Stimulated activated CD8-positive, alpha-beta memory T cell treated with anti-CD3 and anti-CD28 coated beads, Interleukin-12 subunit alpha, Interleukin-12 subunit beta, amount 100 ng/mL, for 4 hours (primary cell): ENCODE results near the gene R3HDM4.
"Not testable (repeated sequence)": the region's sequence is repeated elsewhere in the genome, so short reads cannot be mapped to it uniquely, and the experiment has no call there.

ENCODE experiments used
- DNase-seq: peaks from one replicate; pipeline ENCODE4 v3.0.0-alpha.2; 2020; ENCODE audit warnings: low read depth

R3HDM4 gene

GRCh38 chr19:911197-912033 lies 1.6 kb downstream of the R3HDM4 start:
- no peak for DNase-seq

- DNase-seq = no peak
Observed at GRCh38 chr19:907183-907853, 5.7 kb downstream of the R3HDM4 start.

- DNase-seq = no peak
Observed at GRCh38 chr19:906480-906879, 6.5 kb downstream of the R3HDM4 start.

- no peak for DNase-seq
Observed at GRCh38 chr19:904545-904944, 8.5 kb downstream of the R3HDM4 start.

GRCh38 chr19:903266-903797 lies 9.7 kb downstream of the R3HDM4 start:
- DNase-seq = no peak

GRCh38 chr19:902446-903226 lies 10.4 kb downstream of the R3HDM4 start:
- DNase-seq = no peak

- DNase-seq = no peak
Observed at GRCh38 chr19:902093-902370, 11.0 kb downstream of the R3HDM4 start.

GRCh38 chr19:901216-902092 lies 11.6 kb downstream of the R3HDM4 start:
- no peak for DNase-seq

GRCh38 chr19:900302-901111 lies 12.5 kb downstream of the R3HDM4 start:
- DNase-seq = no peak

- DNase-seq = no peak
Observed at GRCh38 chr19:900043-900301, 13.0 kb downstream of the R3HDM4 start.

GRCh38 chr19:899336-900042 lies 13.5 kb downstream of the R3HDM4 start:
- no peak for DNase-seq

GRCh38 chr19:898663-899062 lies 14.4 kb downstream of the R3HDM4 start:
- no peak for DNase-seq

- no peak for DNase-seq
Observed at GRCh38 chr19:897442-898039, 15.5 kb downstream of the R3HDM4 start.

- no peak for DNase-seq
Observed at GRCh38 chr19:896999-897398, 16.0 kb downstream of the R3HDM4 start.

- DNase-seq = no peak
Observed at GRCh38 chr19:896434-896833, 16.6 kb downstream of the R3HDM4 start.

- DNase-seq = peak; percentile 78
Observed at GRCh38 chr19:892894-893689, 19.9 kb downstream of the R3HDM4 start, which contains the start of the genes MED16 and RNU6-9. MED16 (minus strand) TSS chr19:893187; CDS start chr19:891131, 2,056 bp downstream. RNU6-9 (plus strand) TSS chr19:893484.

GRCh38 chr19:892243-892893 lies 20.7 kb downstream of the R3HDM4 start:
- DNase-seq = no peak

GRCh38 chr19:891421-892200 lies 21.4 kb downstream of the R3HDM4 start:
- DNase-seq = not testable (repeated sequence)
